CD4-positive, alpha-beta T cell treated with Interleukin-21 for 1 hour (primary cell): ENCODE results near the gene HTR4.
A peak's percentile ranks its signal among the peaks of the same experiment; 100 is the strongest.
"Not testable (repeated sequence)": the region's sequence is repeated elsewhere in the genome, so short reads cannot be mapped to it uniquely, and the experiment has no call there.

ENCODE experiments used
- DNase-seq: peaks from one replicate; pipeline ENCODE4 v3.0.0-alpha.2; 2020

The HTR4 gene

GRCh38 chr5:148468746-148469145 is 185.6 kb downstream of the HTR4 start:
- DNase-seq = not testable (repeated sequence)

GRCh38 chr5:148467958-148468357 is 186.4 kb downstream of the HTR4 start:
- no peak for DNase-seq

GRCh38 chr5:148466236-148466580 is 188.1 kb downstream of the HTR4 start:
- no peak for DNase-seq

GRCh38 chr5:148465381-148466235 is 188.7 kb downstream of the HTR4 start:
- DNase-seq = no peak

GRCh38 chr5:148459669-148460068 is 194.7 kb downstream of the HTR4 start:
- no peak for DNase-seq

GRCh38 chr5:148458036-148458888 is 196.1 kb downstream of the HTR4 start:
- DNase-seq = no peak

GRCh38 chr5:148457183-148457620 is 197.1 kb downstream of the HTR4 start:
- DNase-seq = peak; percentile 44

- no peak for DNase-seq
Observed at GRCh38 chr5:148455185-148455584, 199.1 kb downstream of the HTR4 start.

GRCh38 chr5:148454576-148454975 is 199.8 kb downstream of the HTR4 start:
- no peak for DNase-seq

- DNase-seq = no peak
Observed at GRCh38 chr5:148452499-148453193, 201.7 kb downstream of the HTR4 start.

- DNase-seq = no peak
Observed at GRCh38 chr5:148446611-148447010, 207.7 kb downstream of the HTR4 start.

GRCh38 chr5:148445578-148445977 is 208.7 kb downstream of the HTR4 start:
- no peak for DNase-seq

- peak; percentile 63 for DNase-seq
Observed at GRCh38 chr5:148443998-148444397, 210.3 kb downstream of the HTR4 start.

GRCh38 chr5:148443241-148443640 is 211.1 kb downstream of the HTR4 start:
- DNase-seq = no peak

GRCh38 chr5:148438933-148439332 is 215.4 kb downstream of the HTR4 start:
- DNase-seq = no peak

GRCh38 chr5:148437249-148437648 is 217.1 kb downstream of the HTR4 start:
- DNase-seq = no peak

GRCh38 chr5:148436029-148436428 is 218.3 kb downstream of the HTR4 start:
- no peak for DNase-seq

- DNase-seq = no peak
Observed at GRCh38 chr5:148433826-148434225, 220.5 kb downstream of the HTR4 start.
